H1 (cell line): ENCODE measurements around the gene ZNF488.

Experiments used
- CTCF ChIP-seq, 3 experiments: IDR thresholded peaks; 1 replicate in 2 of 3; 2 replicates in 1 of 3; pipeline versions ENCODE4 v1.5.1 to v1.6.1; 2011; ENCODE audit warnings: low read length in 3 of 3, mild to moderate bottlenecking in 3 of 3, inconsistent platforms in 2 of 3, low read depth in 1 of 3, moderate library complexity in 1 of 3; ENCODE audit not compliant: insufficient read depth in 1 of 3; ENCODE audit errors: control extremely low read depth in 1 of 3
- E2F6 ChIP-seq: IDR thresholded peaks from 2 replicates; pipeline ENCODE4 v1.6.1; 2012; ENCODE audit warnings: inconsistent platforms

GRCh38 chr10:47401210-47401609 is 17.1 kb upstream of the ZNF488 start:
- TF ChIP-seq CTCF (IDR thresholded peaks at IDR 0.05; ENCODE audit: control extremely low read depth in 1 of 3, insufficient read depth in 1 of 3, low read depth in 1 of 3, low read length in 3 of 3) (no peak), E2F6 (no peak)
